Glutamatergic neuron (in vitro differentiated cells): ENCODE data around the gene GSG1L. TPM values are rescaled to one million over a fixed set of nuclear protein-coding genes. Genes with fewer than 3 reads are reported as not detected.

Experiments
- DNase-seq: peaks from one replicate; pipeline ENCODE4 v3.0.0; 2022
- H3K27ac Mint-ChIP-seq: one replicate; pipeline ENCODE4 v1.8.0; 2020; ENCODE audit warnings: mild to moderate bottlenecking, mixed read lengths, inconsistent platforms; ENCODE audit not compliant: unreplicated experiment
- H3K27me3 Mint-ChIP-seq: one replicate; pipeline ENCODE4 v1.8.0; 2020; ENCODE audit warnings: mild to moderate bottlenecking, moderate library complexity, mixed read lengths, inconsistent platforms; ENCODE audit not compliant: unreplicated experiment
- H3K36me3 Mint-ChIP-seq: one replicate; pipeline ENCODE4 v1.8.0; 2020; ENCODE audit warnings: mild to moderate bottlenecking, mixed read lengths, inconsistent platforms; ENCODE audit not compliant: unreplicated experiment
- H3K4me1 Mint-ChIP-seq: one replicate; pipeline ENCODE4 v1.8.0; 2020; ENCODE audit warnings: mild to moderate bottlenecking, low read depth, mixed read lengths, inconsistent platforms; ENCODE audit not compliant: unreplicated experiment
- H3K4me3 Mint-ChIP-seq: one replicate; pipeline ENCODE4 v1.8.0; 2020; ENCODE audit warnings: mild to moderate bottlenecking, mixed read lengths, inconsistent platforms; ENCODE audit not compliant: unreplicated experiment
- H3K9me3 Mint-ChIP-seq: one replicate; pipeline ENCODE4 v1.8.0; 2020; ENCODE audit warnings: mild to moderate bottlenecking, moderate library complexity, mixed read lengths, inconsistent platforms; ENCODE audit not compliant: unreplicated experiment
- total RNA-seq: library from RNA; stranded (reverse); fragmentation: NEBNext Ultra II Directional; extraction: Animal tissue kit (Norgen Biotek cat#: 25700); gene quantifications from one replicate; pipeline ENCODE4 v1.2.1, GENCODE V29; 2021; ENCODE audit not compliant: unreplicated experiment
- TF ChIP-seq, protein P1 (sequence below): fragments of 200-600 bp; sonication (generic); IDR thresholded peaks from one replicate; pipeline ENCODE4 v1.5.0; 2021; ENCODE audit not compliant: partially characterized antibody, unreplicated experiment

GSG1L gene
- total RNA-seq, 1 donor from 2014 or later, result 0.91 TPM

DNA sequence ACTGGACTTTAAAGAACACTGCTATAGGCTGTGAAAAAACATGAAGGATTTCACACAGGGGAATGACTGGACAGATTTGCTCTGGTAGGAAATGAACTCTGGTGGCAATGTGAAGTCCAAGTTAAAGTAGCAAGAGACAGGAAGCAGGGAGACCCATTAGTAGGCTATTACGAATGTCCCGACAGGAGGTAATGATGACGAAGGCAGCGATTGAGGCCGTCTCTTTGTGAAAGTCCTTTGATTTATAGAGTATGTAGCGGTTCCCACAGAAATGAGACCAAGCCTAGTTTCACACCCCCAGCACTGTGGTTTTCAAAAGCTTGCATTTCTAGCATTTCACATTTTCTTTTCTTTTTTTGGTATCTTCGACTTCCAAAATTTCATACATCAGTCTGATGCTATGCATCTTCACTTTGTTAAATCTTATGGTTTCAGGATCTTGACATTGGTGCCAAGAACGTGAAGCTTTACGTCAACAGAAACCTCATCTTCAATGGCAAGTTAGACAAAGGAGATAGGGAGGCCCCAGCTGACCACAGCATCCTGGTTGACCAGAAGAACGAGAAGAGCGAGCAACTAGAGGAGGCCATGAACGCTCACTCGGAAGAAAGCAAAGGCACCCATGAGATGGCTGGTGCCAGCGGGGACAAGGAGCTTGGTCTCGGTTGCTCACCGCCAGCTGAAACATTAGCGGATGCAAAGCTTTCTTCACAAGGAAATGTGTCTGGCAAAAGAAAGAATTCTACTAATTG, 323.7 kb downstream of the GSG1L start:
- TF ChIP-seq, protein P1, sequence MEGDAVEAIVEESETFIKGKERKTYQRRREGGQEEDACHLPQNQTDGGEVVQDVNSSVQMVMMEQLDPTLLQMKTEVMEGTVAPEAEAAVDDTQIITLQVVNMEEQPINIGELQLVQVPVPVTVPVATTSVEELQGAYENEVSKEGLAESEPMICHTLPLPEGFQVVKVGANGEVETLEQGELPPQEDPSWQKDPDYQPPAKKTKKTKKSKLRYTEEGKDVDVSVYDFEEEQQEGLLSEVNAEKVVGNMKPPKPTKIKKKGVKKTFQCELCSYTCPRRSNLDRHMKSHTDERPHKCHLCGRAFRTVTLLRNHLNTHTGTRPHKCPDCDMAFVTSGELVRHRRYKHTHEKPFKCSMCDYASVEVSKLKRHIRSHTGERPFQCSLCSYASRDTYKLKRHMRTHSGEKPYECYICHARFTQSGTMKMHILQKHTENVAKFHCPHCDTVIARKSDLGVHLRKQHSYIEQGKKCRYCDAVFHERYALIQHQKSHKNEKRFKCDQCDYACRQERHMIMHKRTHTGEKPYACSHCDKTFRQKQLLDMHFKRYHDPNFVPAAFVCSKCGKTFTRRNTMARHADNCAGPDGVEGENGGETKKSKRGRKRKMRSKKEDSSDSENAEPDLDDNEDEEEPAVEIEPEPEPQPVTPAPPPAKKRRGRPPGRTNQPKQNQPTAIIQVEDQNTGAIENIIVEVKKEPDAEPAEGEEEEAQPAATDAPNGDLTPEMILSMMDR, result no peak
- Mint-ChIP-seq H3K27me3 (peaks cover 6% of the 10 kb centered on the region), H3K9me3 (peaks cover 2% of the 10 kb centered on the region), H3K36me3 (peaks cover 15% of the 10 kb centered on the region), H3K27ac (no peak overlapping the region), H3K4me1 (peaks cover 8% of the 10 kb centered on the region), H3K4me3 (no peak overlapping the region)
- DNase-seq, result no peak

DNA sequence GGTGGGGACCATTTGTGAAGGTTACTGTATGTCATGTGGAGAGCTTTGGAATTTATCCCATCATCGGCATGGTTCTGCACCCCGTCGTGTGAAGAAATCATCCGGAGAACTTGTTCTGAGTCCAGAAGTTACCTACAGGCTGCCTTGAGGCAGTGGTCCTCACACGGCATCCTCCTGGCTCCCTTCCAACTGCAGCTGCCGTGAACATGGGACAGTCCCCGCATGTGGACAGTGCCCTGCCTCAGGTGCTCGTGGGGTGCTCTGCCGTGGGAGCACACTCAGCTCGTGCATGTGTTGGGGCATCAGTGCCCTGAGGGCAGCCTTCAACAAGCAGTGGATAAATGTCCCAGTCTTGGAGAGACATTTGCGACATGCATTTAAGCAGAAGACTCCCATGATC, 324.9 kb downstream of the GSG1L start:
- no peak for DNase-seq
- TF ChIP-seq, protein P1, result no peak
- Mint-ChIP-seq H3K4me1 (peaks cover 8% of the 10 kb centered on the region), H3K27me3 (peaks cover 6% of the 10 kb centered on the region), H3K27ac (no peak overlapping the region), H3K4me3 (no peak overlapping the region), H3K36me3 (peaks cover 15% of the 10 kb centered on the region), H3K9me3 (peaks cover 2% of the 10 kb centered on the region)

Other genes starting within 250 kb of the GSG1L start
- 232 TPM for gene XPO6, start 148.3 kb upstream of the GSG1L start, total RNA-seq
- 117 TPM for gene SBK1, start 228.8 kb upstream of the GSG1L start, total RNA-seq